Measurements from ENCODE around the gene RFESD. TPM values are rescaled to one million over a fixed set of nuclear protein-coding genes. Genes with fewer than 3 reads are reported as not detected.

RFESD gene
- total RNA-seq, 1 donor from 2014 or later = 0.97 TPM

DNA sequence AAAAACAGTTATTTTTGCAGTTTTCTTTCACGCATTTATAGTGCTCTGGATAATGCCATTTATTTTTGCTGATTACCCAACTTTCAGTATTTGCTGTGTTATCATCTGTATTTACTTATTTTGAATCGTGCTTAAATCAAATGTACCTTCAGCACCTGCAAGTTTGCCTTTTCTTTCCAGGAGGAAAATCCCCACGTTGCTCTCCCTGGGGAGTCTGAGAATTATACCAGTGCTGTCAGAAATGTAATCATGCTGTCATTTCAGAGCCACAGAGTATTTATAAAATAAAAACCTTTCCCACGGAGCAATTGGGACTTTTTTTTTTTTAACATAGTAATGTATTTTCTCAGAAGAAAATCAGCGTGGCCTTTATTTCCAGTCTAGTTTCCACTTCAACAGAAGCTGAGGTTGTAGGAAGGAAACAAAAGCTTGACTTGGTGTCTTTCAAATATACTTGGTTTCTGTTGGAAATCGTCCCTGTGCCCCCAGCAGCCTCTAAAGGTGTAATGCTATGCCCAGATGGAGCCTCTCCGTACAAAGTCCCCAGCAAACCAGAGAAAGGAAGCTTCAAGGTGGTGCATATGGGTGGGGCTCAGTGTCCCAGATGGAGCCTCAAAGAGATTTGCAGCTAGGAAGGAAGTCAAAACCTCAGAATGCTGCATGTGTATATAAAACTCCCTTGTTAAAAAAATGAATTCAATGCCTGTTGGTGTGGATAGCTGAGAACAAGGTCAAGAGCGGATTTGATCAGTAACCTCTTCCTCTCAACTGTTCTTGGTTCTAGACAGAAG lies 24.5 kb upstream of the RFESD start:
- no peaks in the 10 kb centered on the region for H3K27me3 Mint-ChIP-seq (ENCODE audit: low read depth)
- DNase-seq (ENCODE audit: low spot score) = no peak
- TF ChIP-seq, protein P1, sequence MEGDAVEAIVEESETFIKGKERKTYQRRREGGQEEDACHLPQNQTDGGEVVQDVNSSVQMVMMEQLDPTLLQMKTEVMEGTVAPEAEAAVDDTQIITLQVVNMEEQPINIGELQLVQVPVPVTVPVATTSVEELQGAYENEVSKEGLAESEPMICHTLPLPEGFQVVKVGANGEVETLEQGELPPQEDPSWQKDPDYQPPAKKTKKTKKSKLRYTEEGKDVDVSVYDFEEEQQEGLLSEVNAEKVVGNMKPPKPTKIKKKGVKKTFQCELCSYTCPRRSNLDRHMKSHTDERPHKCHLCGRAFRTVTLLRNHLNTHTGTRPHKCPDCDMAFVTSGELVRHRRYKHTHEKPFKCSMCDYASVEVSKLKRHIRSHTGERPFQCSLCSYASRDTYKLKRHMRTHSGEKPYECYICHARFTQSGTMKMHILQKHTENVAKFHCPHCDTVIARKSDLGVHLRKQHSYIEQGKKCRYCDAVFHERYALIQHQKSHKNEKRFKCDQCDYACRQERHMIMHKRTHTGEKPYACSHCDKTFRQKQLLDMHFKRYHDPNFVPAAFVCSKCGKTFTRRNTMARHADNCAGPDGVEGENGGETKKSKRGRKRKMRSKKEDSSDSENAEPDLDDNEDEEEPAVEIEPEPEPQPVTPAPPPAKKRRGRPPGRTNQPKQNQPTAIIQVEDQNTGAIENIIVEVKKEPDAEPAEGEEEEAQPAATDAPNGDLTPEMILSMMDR (IDR thresholded peaks at IDR 0.05) = no peak
- no peaks in the 10 kb centered on the region for H3K9me3 Mint-ChIP-seq (ENCODE audit: low read depth)
- H3K27ac Mint-ChIP-seq (ENCODE audit: unreplicated experiment) = no peak overlapping the region
- no peaks in the 10 kb centered on the region for H3K36me3 Mint-ChIP-seq (ENCODE audit: low read depth)
- peak overlapping the region; percentile 67 for H3K4me3 Mint-ChIP-seq (ENCODE audit: unreplicated experiment)
- peaks cover 16% of the 10 kb centered on the region for H3K4me1 Mint-ChIP-seq (ENCODE audit: low read depth)

DNA sequence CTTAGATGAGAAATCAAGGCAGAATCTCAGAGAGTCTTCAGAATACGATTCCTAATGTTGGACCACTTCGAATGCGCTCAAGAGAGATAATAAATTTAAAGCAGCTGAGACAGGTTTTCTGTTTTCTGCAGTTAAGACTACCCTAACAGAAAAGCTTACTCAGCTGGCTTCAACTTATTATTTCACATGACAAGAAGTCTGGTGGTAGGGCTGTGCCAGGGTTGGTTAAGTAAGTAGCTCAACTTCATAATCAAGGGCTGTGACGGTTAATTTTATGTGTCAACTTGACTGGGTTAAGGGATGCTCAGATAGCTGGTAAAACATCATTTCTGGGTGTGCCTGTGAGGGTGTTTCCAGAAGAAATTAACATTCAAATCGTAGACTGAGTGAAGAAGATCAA lies 22.9 kb upstream of the RFESD start:
- TF ChIP-seq, protein P1 (IDR thresholded peaks at IDR 0.05) = no peak
- Mint-ChIP-seq H3K27ac (ENCODE audit: unreplicated experiment) (no peak overlapping the region), H3K27me3 (ENCODE audit: low read depth) (no peaks in the 10 kb centered on the region), H3K4me1 (ENCODE audit: low read depth) (peaks cover 13% of the 10 kb centered on the region), H3K36me3 (ENCODE audit: low read depth) (no peaks in the 10 kb centered on the region), H3K4me3 (ENCODE audit: unreplicated experiment) (no peak overlapping the region), H3K9me3 (ENCODE audit: low read depth) (no peaks in the 10 kb centered on the region)
- no peak for DNase-seq (ENCODE audit: low spot score)

DNA sequence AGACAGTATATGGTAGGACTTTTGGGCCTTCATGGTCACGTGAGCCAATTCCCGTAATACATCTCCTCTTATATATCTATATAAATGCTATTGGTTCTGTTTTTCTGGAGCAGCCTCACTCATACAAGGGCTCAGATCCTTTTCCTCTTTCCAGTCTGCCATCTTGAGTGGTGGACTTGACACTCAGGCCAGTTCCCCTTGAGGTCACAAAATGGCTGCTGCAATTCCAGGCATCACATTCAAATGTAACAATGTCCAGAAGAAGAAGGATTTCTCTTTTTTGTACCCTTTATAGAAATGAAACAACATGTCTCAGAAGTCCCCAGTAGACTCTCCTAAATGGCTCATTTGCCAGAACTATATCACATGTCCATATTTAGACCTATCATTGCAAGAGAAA lies 22.2 kb upstream of the RFESD start:
- no peaks in the 10 kb centered on the region for H3K9me3 Mint-ChIP-seq (ENCODE audit: low read depth)
- no peak for DNase-seq (ENCODE audit: low spot score)
- no peaks in the 10 kb centered on the region for H3K27me3 Mint-ChIP-seq (ENCODE audit: low read depth)
- no peak overlapping the region for H3K4me3 Mint-ChIP-seq (ENCODE audit: unreplicated experiment)
- H3K4me1 Mint-ChIP-seq (ENCODE audit: low read depth) = peaks cover 13% of the 10 kb centered on the region
- no peaks in the 10 kb centered on the region for H3K36me3 Mint-ChIP-seq (ENCODE audit: low read depth)
- TF ChIP-seq, protein P1 (IDR thresholded peaks at IDR 0.05) = no peak
- no peak overlapping the region for H3K27ac Mint-ChIP-seq (ENCODE audit: unreplicated experiment)

DNA sequence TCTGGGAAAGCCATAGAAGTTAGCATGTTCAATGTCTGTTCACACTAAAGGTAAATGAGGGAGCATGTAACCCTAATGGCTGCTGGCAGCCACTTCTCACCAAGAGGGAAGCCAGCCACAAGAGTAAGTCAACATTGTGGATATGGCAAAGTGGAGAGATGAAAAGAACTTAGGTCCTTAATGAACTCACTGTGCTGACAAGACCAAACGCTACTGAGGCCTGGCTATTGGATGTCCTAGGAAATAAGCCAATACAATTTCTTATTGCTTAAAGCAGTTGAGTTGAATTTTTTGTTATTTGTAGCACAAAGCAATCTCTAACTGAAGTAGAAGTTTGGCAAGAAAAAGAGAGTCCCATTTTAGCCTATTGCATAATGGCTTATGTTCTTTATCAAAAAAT lies 19.9 kb upstream of the RFESD start:
- no peaks in the 10 kb centered on the region for H3K27me3 Mint-ChIP-seq (ENCODE audit: low read depth)
- H3K9me3 Mint-ChIP-seq (ENCODE audit: low read depth) = no peaks in the 10 kb centered on the region
- DNase-seq (ENCODE audit: low spot score) = no peak
- H3K4me1 Mint-ChIP-seq (ENCODE audit: low read depth) = peaks cover 10% of the 10 kb centered on the region
- no peaks in the 10 kb centered on the region for H3K36me3 Mint-ChIP-seq (ENCODE audit: low read depth)
- TF ChIP-seq, protein P1 (IDR thresholded peaks at IDR 0.05) = no peak
- H3K27ac Mint-ChIP-seq (ENCODE audit: unreplicated experiment) = no peak overlapping the region
- no peak overlapping the region for H3K4me3 Mint-ChIP-seq (ENCODE audit: unreplicated experiment)

DNA sequence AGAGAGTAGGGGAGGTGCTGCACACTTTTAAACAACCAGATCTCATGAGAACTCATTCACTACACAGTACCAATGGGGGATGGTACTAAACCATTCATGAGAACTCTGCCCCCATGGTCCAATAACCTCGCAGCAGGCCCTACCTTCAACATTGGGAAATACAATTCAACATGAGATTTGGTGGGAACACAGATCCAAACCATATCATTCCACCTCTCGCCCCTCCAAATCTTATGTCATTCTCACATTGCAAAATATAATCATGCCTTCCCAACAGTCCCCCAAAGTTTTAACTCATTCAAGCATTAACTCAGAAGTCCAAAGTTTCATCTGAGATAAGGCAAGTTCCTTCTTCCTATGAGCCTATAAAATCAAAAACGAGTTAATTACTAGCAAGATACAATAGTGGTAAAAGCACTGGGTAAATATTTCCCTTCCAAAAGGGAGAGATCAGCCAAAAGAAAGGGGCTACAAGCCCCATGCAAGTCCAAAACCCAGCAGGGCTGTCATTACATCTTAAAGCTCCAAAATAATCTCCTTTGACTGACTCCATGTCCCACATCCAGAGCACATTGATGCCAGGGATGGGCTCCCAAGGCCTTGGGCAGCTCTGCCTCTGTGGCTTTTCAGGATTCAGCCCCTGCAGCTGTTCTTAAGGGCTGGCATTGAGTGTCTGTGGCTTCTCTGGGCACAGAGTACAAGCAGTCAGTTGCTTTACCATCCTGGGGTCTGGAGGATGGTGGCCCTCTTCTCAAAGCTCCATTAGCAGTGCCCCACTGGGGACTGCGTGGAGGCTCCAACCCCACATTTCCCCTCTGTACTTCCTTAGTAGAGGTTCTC lies 18.4 kb upstream of the RFESD start:
- DNase-seq (ENCODE audit: low spot score) = no peak
- Mint-ChIP-seq H3K36me3 (ENCODE audit: low read depth) (no peaks in the 10 kb centered on the region), H3K27me3 (ENCODE audit: low read depth) (no peaks in the 10 kb centered on the region), H3K9me3 (ENCODE audit: low read depth) (peaks cover 2% of the 10 kb centered on the region), H3K4me1 (ENCODE audit: low read depth) (peaks cover 15% of the 10 kb centered on the region), H3K4me3 (ENCODE audit: unreplicated experiment) (no peak overlapping the region), H3K27ac (ENCODE audit: unreplicated experiment) (no peak overlapping the region)
- TF ChIP-seq, protein P1 (IDR thresholded peaks at IDR 0.05) = no peak
